GM19467 (cell line): ENCODE data around the gene TCEANC2.
"Not testable (repeated sequence)": the region's sequence is repeated elsewhere in the genome, so short reads cannot be mapped to it uniquely, and the experiment has no call there.

Experiments used
- ATAC-seq: cut with Tn5 transposase; IDR thresholded peaks from one replicate; pipeline ENCODE4 v1.9.1; 2021; ENCODE audit warnings: mild to moderate bottlenecking, moderate library complexity; ENCODE audit not compliant: unreplicated experiment

The TCEANC2 gene

DNA sequence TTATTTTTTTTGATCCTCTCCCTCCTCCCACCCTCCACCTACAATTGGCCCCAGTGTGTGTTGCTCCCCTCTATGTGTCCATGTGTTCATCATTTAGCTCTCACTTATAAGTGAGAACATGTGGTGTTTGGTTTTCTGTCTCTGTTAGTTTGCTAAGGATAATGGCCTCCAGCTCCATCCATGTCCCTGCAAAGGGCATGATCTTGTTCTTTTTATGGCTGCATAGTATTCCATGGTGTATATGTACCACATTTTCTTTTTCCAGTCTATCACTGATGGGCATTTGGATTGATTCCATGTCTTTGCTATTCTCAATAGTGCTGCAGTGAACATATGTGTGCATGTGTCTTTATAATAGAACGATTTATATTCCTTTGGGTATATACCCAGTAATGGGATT is 28.6 kb upstream of the TCEANC2 start:
- not testable (repeated sequence) for ATAC-seq

DNA sequence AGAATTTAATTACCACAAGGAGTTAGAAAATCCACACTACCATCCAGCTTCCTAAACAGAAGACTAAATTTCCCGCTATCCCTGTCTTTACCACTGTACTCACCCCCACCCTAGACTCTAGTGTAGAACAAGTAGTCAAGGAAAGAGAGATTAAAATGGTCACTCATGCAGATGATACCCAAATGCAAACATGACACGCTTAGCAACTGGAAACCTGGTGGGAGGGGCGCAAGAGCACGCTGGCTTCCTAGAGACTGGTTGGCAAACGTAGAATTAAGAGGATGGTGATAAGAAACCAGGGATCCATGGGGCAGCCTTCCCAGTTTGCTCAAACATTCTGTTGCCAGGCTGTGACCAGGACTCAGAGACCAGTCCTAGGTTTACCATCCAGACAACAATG is 25.6 kb upstream of the TCEANC2 start:
- ATAC-seq: no peak

DNA sequence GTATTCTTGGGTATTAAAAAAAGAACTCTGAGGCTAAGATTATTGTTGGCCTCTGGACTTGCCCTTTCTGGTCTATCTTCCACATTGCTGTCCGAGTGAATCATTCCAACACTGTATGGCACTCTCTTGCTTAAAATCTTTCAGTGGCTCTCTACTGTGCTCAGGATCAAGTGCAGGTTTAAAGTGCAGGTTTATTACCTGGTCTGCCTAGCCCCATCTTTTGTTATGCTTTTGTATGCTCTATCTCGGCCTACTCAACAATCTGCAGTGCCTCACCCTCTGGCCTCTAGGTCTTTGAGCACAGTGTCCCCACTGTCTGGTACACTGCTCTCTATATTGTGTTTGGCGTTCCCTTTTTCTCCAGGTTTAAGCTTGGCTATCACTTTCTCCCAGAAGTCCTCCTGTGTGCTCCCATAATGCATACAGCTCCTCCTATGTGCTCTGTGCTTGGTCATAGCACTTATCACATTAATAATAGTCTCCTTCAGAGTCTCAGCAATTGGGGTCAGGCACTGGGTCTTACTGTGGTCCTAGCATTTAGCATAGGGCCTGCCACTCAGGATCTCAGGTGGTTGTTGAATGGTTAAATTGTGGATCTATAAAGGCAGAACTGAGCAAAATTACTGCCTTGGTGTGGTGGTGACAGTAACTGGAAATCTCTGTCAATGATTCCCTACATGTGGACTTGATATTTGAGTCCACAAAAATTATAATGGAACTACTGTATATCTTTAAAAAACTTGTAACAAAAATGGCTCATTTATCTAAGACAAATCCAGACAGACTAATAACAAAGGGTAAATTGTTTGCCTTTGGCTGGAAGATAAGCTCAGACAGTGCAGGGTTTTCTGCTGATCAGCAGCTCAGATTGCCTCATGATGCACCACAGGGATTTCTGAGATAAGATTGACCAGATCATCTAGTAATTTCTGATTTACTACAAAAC is 24.8 kb upstream of the TCEANC2 start:
- ATAC-seq: no peak

DNA sequence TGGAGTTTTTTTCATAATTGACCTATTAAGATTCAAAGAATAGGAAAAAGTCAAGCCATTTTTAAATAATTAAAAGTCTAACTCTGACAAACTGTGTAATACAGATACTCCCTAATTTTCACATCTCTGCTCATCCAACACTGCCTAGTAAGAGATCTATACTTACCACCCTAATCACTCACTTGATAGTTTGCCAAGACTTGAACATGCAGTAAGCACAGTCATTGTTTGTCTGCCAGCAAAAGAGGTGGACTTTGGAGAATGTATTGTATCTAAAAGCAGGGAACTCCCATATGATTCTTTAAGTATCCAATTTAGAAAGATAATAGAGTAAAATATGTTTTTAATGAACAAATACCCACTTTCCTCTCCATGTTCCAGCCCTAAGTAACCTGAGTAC is 15.9 kb upstream of the TCEANC2 start:
- ATAC-seq: no peak

DNA sequence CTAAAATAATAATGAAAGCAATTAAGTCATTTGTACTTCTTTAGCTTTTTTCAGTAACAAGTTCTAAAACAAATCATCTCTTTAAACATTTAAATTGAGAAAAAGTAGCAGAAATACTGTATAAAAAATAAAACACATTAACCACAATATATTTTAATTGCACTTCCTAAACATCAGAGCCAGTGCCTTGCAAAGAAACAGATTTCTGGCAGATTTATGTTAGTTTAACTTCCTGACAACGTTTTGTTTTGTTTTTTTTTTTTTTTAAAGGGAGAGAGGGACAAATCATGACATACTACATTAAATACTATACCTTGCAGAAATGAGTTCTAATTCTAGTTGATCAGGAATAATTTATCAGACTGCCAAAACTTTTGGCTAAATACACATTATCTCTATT is 11.6 kb upstream of the TCEANC2 start:
- no peak for ATAC-seq

DNA sequence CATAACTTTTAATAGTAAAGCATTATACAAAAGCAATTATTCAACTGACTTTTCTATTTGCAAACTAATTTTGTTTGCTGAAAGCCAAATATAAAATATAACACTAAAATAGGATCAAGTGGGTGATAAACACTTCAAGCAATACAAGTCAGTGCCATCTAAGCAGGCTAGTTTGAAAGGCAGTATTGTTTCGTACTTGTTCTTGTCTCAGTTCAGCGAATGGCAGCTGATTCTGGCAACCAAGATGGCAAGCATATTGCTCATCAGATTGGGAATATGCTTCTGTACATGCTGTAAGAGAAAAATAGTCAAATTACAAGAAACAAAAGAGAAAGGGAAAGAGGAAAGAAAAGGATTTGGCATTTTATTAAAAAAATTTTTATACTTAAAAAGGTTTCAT is 7.9 kb upstream of the TCEANC2 start:
- ATAC-seq: no peak

DNA sequence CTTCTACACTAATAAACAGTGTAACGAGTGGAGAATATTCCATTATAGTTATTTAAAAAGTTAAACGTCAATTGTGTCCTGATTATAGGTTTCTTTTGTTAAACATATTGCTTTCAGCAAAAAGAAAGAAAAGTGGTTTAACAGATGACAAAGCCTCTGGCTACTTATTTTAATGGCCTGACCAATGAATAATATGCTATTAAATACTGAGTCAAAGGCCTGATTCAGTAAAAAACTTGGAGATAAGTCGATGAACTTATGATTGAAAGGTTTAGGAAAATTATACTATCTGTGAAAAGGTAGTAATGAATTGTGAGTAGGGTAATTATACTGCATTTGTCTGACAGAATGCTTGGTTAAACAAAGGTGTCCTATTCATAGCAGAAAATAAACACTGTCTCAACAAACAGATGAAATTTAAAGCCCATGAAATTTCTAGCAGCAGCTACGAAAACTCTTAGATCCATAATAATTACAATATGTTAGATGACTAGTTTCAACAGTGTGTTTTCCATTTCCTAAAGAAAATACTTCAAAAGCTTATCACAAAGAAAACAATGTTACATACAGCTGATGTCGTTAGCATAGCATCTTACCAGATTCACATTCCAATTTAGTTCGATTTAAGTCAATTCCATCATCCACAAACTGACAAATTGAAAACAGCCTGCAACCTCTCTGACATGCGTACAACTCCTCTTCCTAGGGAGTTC is 6.6 kb upstream of the TCEANC2 start:
- no peak for ATAC-seq

DNA sequence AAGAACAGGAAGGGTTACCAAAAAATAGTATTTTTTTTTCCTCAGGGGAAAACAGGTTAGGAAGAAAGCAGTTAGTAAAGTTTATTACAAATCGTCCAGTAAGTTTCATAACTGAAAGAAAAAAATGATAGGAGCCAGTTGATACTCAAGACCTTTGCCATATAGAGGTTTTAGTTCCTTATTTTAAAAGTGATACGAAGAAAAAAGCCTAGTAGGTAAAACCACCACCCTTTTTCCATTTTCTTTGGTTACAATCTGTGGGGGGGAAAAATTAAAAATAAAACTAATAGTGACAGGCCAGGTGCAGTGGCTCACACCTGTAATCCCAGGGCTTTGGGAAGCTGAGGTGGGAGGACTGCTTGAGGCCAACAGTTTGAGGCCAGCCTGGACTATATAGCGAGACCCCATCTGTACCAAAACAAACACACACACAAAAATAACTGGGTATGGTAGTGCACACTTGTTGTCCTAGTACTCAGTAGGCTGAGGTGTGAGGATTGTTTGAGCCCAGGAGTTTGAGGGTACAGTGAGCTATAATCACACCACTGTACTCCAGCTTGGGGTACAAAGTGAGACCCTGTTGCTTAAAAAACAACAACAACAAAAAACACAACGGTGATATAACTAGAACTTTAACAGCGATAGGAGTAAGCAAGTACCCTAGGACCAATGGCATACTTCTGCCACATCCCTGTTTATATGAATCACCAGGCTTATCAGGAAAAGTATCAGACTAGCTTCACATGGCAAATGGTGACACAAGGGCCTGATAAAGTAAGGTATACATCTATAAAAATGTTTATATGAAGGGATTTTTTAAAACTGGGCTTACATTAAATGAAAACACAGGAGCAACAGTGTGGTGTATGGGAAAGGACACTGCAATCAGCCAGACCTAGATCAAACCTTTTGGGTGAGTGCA is 5.8 kb upstream of the TCEANC2 start:
- ATAC-seq: no peak

DNA sequence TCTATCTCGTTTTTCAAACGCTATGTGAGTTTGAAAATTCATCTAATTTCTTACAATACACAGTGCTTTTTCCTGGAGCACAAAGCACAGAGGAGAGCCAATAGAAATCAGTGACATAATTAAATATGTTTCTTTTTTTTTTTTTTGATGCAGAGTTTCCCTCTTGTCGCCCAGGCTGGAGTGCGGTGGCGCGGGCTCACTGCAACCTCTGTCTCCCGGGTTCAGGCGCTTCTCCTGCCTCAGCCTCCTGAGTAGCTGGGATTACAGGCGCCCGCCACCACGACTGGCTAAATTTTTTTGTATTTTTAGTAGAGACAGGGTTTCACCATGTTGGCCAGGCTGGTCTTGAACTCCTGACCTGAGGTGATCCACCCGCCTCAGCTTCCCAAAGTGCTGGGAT is 3.0 kb upstream of the TCEANC2 start:
- not testable (repeated sequence) for ATAC-seq

DNA sequence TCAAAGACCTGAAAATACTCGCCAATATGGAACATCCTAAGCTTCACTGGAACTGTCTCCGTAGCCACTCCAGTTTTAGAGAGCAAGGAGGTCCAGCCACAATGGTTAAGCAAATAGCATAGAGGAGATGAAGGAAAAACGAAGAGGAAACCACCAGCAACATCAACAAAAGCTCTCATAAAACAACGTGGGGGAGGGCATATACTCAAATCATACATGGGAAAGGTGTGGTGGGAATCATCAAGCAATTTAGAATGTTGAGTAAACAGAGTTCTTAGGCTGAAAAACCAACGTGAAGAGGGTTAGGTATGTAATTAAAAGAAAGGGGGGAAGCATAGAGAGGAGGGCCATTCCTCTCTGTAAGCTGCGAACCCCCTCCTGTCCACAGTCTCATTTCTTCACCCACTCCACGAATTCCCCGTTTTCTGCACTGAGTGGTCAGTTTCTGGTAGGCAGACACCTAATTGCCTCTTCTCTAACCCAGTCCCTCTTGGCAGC is 1.4 kb upstream of the TCEANC2 start:
- ATAC-seq: no peak

DNA sequence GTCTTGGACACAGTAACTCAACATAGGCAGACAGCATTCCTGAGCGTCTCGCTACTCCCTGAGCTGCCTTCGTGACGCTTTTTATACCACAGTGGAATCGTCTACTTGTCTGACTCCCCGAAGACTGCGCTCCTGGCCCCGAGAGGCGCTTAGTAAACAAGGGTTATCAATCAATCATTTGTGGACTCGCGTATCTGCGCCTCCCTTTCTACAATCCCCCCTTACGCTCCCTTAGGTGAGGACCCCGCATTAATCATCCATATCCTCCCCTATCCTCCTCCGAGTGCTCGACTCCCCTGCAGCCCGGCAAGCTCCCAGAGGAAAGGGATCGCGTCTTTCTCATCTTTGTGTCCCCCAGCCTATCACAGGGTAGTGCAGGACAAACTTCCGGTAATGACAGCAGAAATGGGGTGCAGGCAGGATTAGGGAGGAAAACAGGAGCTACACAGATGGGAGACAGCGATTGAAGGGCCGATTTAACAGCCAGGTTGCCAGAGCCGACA is 926 bp upstream of the TCEANC2 start:
- peak; percentile 4 for ATAC-seq

DNA sequence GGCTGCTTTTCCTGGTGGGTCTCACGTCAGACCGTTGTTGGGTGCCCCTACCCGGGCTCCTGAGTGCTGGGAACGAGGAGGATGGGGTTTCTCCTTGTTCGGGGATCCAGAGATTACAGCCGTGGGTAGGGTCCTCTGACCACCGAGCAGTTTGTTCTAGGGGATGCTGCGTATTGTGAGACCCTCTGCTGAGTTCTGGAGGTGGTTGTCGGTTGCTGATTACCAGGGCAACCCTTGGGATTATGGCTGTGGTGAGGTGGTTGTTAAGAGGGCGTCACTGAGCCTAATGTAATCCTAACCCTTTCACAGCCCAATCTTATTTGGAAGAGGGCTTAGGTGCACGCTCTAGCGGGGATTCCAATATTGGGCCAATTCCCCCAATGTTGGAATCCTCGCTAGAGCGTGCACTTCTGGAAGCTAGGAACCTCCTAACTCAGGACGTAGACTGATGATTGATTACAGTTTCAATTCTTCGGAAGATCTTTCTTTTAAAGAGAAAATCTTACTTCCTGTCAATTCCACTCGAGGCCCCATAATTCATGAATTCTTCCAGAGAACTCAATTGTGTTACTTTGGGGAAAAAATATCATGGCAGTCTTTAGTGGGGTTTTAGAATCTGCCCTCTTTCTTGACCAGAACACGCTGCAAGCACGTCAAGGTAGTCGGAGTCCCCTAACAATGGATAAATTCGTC is 483 bp downstream of the TCEANC2 start:
- ATAC-seq: no peak

DNA sequence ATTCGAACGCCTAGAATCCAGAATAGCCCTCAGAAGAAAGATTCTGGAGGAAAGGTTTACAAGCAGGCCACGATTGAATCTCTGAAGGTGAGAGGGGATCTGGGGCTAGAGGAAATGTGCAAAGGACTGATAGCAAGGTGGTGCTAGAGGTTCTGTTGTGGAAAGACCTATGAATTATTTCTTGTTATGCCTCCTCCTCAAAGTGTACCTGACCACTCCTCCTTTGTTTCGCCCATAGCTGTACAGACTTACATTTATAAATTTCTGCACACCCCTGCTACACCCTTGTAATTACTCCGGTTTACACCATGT is 986 bp downstream of the TCEANC2 start:
- ATAC-seq: no peak

DNA sequence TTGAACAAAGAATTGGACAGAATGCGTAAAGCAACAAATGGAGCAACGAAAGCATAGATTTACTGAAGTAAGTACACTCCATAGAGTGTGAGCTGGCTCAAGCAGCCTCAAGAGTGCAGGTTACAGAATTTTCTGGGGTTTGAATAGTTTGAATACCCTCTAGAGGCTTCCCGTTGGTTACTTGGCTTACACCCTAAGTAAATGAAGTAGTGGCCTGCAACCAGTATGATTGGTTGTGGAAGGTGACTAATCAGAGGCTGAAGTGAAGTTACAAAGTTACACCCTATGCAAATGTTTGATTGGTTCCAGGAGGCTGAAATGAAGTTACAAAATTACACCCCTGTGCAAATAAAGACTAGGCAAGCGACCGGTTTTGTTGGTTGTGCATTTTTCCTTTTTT is 10.9 kb downstream of the TCEANC2 start:
- ATAC-seq: no peak

DNA sequence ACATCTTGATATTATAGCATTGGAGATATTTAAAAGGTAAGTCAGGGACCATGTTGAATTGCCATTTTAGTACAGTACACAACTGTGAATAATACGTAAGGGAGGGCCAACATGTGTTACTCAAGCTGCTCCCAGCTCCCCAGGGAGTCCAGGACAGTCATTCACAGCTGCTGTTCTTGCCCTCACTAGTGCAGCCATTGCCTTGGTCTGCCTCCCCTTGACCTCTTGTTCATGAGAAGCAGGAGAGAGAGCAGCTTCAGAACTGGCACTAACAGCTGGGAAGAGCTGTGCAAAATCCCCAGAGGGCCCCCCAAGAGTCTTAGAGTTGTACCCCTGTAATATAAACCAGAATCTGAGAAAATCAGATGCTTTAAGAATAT is 16.4 kb downstream of the TCEANC2 start:
- peak; percentile 30 for ATAC-seq

DNA sequence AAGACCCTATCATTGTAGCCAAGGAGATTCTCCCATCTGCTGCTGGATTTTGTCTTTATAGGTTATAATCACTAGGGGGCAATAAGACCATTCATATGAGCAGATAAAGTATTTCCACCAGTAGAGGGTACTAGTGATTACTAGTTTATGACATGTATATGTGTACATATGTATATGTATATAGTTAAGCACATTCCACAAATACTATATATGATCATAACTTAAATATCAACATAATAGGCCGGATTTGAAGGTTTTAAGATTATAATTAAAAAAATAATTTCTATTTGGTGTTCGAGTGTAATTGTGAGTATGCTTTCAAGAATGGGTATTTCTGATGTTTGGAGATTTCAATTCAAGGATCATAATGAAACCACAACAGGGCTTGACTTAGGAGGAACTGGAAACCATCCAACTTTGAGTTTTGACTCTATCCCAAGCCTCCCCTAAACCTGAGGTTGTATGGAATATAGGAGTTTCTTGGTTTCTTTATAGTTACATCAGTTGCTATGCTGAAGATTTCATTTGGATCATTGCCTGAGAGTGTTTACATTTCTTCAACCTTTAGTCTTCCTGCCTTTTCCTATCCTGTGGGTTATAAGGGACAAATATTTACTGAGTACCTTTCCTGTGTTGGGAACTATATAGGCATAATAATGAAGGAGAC is 16.9 kb downstream of the TCEANC2 start:
- peak; percentile 51 for ATAC-seq

DNA sequence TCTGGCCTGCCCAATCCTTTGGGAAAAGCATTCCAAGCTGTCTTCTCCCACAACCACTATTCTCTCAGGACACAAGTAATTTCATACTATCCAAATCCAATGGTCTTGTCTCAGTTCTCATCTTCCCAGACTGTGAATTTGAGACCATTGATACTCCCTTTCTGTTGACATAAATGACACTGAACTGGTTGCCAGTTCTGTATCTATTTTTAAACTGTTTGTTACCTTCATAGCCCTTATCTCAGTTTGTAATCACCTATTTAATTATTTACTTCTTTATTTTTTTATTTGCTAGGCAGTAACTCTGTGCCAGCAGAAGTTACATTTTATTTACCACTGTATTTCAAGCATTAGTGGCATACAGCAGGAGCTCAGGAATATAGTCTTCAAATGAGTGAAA is 24.0 kb downstream of the TCEANC2 start:
- ATAC-seq: no peak

DNA sequence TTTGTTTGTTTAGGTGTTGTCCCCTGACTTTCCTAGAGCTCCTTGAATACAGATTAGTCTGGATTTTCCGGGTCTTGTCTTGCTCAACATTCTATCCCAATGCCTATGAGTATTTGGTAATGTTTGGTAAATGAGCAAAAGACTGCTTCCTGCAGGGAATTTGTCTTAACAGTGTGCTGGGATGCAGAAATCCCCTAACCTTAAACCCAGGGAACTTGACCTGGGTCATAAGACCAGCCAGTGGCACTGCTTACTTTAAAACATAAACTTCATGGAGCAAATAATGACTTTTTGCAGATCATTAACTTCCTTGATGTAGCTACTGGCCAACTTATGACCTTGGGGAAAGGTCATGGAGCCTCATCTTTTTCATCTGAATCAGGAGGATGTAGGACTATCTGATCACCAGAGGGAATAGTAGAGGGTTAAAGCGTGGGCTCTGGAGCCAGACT is 27.2 kb downstream of the TCEANC2 start:
- ATAC-seq: no peak

DNA sequence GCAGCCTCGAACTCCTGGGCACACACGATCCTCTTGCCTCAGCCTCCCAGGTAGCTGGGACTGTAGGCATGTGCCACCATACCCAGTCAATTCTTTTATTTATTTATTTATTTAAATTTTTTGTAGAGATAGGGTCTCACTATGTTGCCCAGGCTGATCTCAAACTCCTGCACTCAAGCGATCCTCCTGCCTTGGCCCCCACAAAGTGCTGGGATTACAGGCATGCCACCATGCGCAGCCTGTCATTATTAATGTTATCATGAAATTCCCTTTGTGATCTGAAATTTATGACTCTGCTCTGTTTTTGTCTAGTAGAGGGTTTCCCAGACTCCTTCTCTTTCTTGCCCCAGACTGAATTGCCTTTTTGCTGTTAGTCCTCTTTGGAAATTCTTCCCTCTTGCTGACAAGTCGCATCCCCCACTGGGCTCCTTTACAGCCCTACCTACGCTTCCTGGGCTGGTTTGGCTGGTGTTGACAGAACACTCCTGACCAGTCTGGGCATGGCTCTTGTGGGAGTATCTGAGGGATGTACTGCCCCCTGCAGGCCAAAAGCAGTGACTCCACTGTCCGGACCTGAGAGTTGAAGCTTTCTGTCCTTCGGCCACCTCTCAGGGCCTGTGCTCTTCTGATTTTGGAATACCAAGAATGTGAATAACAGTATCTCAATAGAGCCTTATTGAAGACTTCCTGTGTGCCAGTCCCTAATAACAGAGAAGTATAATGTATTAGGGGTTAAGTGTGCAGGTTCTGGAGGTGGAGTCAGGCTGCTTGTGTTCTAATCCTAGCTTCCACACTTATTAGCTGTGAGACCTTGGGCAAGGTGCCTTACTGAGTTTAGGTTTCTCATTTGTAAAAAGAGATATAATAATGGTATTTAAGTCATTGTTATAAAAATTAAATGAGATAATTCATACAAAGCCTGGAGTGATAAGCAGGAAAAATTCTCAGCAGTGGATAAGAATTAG is 28.2 kb downstream of the TCEANC2 start:
- peak; percentile 81 for ATAC-seq
